Measurements from ENCODE around the gene HGD. TPM values are rescaled to one million over a fixed set of nuclear protein-coding genes. Genes with fewer than 3 reads are reported as not detected.

Gene HGD
- total RNA-seq, 2 donors from 2014 or later = 0.41 TPM; not detected in 1

GRCh38 chr3:120636795-120637401 is 45.1 kb downstream of the HGD start:
- Histone ChIP-seq H3K4me1 (no peaks in the 10 kb centered on the region), H3K9me3 (no peaks in the 10 kb centered on the region), H3K36me3 (no peaks in the 10 kb centered on the region), H3K27me3 (no peaks in the 10 kb centered on the region), H3K27ac (no peak overlapping the region), H3K4me3 (no peak overlapping the region)
- no peak for DNase-seq (ENCODE audit: low spot score)
- TF ChIP-seq CTCF (IDR thresholded peaks at IDR 0.05) = no peak

- no peak for TF ChIP-seq CTCF (IDR thresholded peaks at IDR 0.05)
- no peaks in the 10 kb centered on the region for H3K36me3 ChIP-seq
- no peaks in the 10 kb centered on the region for H3K27me3 ChIP-seq
- H3K4me3 ChIP-seq = no peak overlapping the region
- peaks cover 0 to 4% of the 10 kb centered on the region in 2 donors for H3K9me3 ChIP-seq
- no peak overlapping the region for H3K27ac ChIP-seq
- no peaks in the 10 kb centered on the region for H3K4me1 ChIP-seq
- DNase-seq (ENCODE audit: low spot score) = no peak
Measured at GRCh38 chr3:120634539-120634938, 47.5 kb downstream of the HGD start.

- H3K4me3 ChIP-seq = no peak overlapping the region
- H3K27ac ChIP-seq = no peak overlapping the region
- DNase-seq (ENCODE audit: low spot score) = no peak
- no peaks in the 10 kb centered on the region for H3K36me3 ChIP-seq
- TF ChIP-seq CTCF (IDR thresholded peaks at IDR 0.05) = no peak
- peaks cover 0 to 19% of the 10 kb centered on the region in 2 donors for H3K9me3 ChIP-seq
- no peaks in the 10 kb centered on the region for H3K27me3 ChIP-seq
- H3K4me1 ChIP-seq = no peaks in the 10 kb centered on the region
Measured at GRCh38 chr3:120625159-120625586, 56.9 kb downstream of the HGD start.

GRCh38 chr3:120623727-120624093 is 58.3 kb downstream of the HGD start:
- H3K4me1 ChIP-seq = no peaks in the 10 kb centered on the region
- no peak for DNase-seq (ENCODE audit: low spot score)
- no peak for TF ChIP-seq CTCF (IDR thresholded peaks at IDR 0.05)
- no peaks in the 10 kb centered on the region for H3K27me3 ChIP-seq
- H3K36me3 ChIP-seq = no peaks in the 10 kb centered on the region
- peaks cover 0 to 18% of the 10 kb centered on the region in 2 donors for H3K9me3 ChIP-seq
- H3K27ac ChIP-seq = no peak overlapping the region
- no peak overlapping the region for H3K4me3 ChIP-seq

- Histone ChIP-seq H3K9me3 (peaks cover 0 to 18% of the 10 kb centered on the region in 2 donors), H3K36me3 (no peaks in the 10 kb centered on the region), H3K27me3 (no peaks in the 10 kb centered on the region), H3K4me1 (no peaks in the 10 kb centered on the region), H3K4me3 (no peak overlapping the region), H3K27ac (no peak overlapping the region)
- no peak for DNase-seq (ENCODE audit: low spot score)
- TF ChIP-seq CTCF (IDR thresholded peaks at IDR 0.05) = no peak
Measured at GRCh38 chr3:120622870-120623726, 58.9 kb downstream of the HGD start.
